ENCODE measurements around the gene RAD51B.
"Not testable (repeated sequence)": the region's sequence is repeated elsewhere in the genome, so short reads cannot be mapped to it uniquely, and the experiment has no call there.

Gene RAD51B

GRCh38 chr14:68028075-68028474 lies 208.5 kb downstream of the RAD51B start:
- no peak for TF ChIP-seq CTCF (IDR thresholded peaks at IDR 0.05; ENCODE audit: extremely low read depth, missing control alignments)

GRCh38 chr14:68031011-68031410 lies 211.4 kb downstream of the RAD51B start:
- not testable (repeated sequence) for DNase-seq (ENCODE audit: low spot score)

More at GRCh38 chr14:68028075-68028474, 208.5 kb downstream of the RAD51B start:
- DNase-seq (ENCODE audit: low spot score), result no peak

GRCh38 chr14:68032154-68032553 lies 212.6 kb downstream of the RAD51B start:
- TF ChIP-seq CTCF (IDR thresholded peaks at IDR 0.05; ENCODE audit: extremely low read depth, missing control alignments), result no peak
- DNase-seq (ENCODE audit: low spot score), result no peak

GRCh38 chr14:68033336-68033932 lies 213.9 kb downstream of the RAD51B start:
- no peak for TF ChIP-seq CTCF (IDR thresholded peaks at IDR 0.05; ENCODE audit: extremely low read depth, missing control alignments)
- no peak for DNase-seq (ENCODE audit: low spot score)

GRCh38 chr14:68034896-68035295 lies 215.3 kb downstream of the RAD51B start:
- TF ChIP-seq CTCF (IDR thresholded peaks at IDR 0.05; ENCODE audit: extremely low read depth, missing control alignments), result no peak
- DNase-seq (ENCODE audit: low spot score), result no peak

GRCh38 chr14:68036202-68036601 lies 216.6 kb downstream of the RAD51B start:
- TF ChIP-seq CTCF (IDR thresholded peaks at IDR 0.05; ENCODE audit: extremely low read depth, missing control alignments), result no peak
- DNase-seq (ENCODE audit: low spot score), result no peak

GRCh38 chr14:68039593-68039992 lies 220.0 kb downstream of the RAD51B start:
- TF ChIP-seq CTCF (IDR thresholded peaks at IDR 0.05; ENCODE audit: extremely low read depth, missing control alignments), result no peak
- no peak for DNase-seq (ENCODE audit: low spot score)

GRCh38 chr14:68040633-68041369 lies 221.2 kb downstream of the RAD51B start:
- no peak for DNase-seq (ENCODE audit: low spot score)
- TF ChIP-seq CTCF (IDR thresholded peaks at IDR 0.05; ENCODE audit: extremely low read depth, missing control alignments), result no peak

All from GM20000 (cell line).